GM12892 (cell line): ENCODE data around the gene ORAI3.

ENCODE experiments used
- POLR2A ChIP-seq: IDR thresholded peaks from 2 replicates; pipeline ENCODE4 v1.6.1; 2011; ENCODE audit warnings: low read depth, low read length, control low read depth
- POLR2AphosphoS5 ChIP-seq: IDR thresholded peaks from 2 replicates; pipeline ENCODE4 v1.6.1; 2011; ENCODE audit warnings: low read depth, low read length, control low read depth
- TAF1 ChIP-seq: IDR thresholded peaks from 2 replicates; pipeline ENCODE4 v1.6.1; 2011; ENCODE audit warnings: low read depth, mild to moderate bottlenecking, control low read depth, low read length, borderline replicate concordance

GRCh38 chr16:30921748-30922419 is 27.0 kb upstream of the ORAI3 start:
- TF ChIP-seq POLR2A (no peak), POLR2AphosphoS5 (no peak), TAF1 (no peak)
